HG03520 (cell line): ENCODE measurements around the gene PPFIA2.

Experiments
- ATAC-seq: cut with Tn5 transposase; IDR thresholded peaks from one replicate; pipeline ENCODE4 v1.9.1; 2021; ENCODE audit warnings: mild to moderate bottlenecking, moderate library complexity; ENCODE audit not compliant: unreplicated experiment

The PPFIA2 gene

GRCh38 chr12:81365284-81365683 is 393.9 kb downstream of the PPFIA2 start:
- no peak for ATAC-seq

DNA sequence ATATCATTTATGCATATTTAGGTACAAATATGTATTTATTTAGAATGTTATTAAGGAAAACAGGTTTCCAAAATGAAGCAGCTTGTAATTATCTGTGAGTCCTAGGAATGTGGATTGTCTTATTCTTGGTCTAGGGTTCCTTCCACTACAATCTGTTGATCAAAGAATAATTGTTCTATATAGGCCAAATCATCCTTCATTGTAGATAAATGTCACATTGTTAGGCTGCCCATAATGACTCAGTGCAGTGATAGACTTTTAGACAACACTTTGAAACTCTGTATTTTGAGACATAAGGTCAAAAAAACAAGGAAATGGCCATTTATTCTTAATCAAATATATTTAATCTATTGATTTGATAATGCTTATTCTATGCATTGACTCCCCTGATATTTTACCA is 398.2 kb downstream of the PPFIA2 start:
- ATAC-seq: no peak

GRCh38 chr12:81359736-81360135 is 399.4 kb downstream of the PPFIA2 start:
- ATAC-seq: no peak

GRCh38 chr12:81354327-81354932 is 404.7 kb downstream of the PPFIA2 start:
- ATAC-seq: no peak

DNA sequence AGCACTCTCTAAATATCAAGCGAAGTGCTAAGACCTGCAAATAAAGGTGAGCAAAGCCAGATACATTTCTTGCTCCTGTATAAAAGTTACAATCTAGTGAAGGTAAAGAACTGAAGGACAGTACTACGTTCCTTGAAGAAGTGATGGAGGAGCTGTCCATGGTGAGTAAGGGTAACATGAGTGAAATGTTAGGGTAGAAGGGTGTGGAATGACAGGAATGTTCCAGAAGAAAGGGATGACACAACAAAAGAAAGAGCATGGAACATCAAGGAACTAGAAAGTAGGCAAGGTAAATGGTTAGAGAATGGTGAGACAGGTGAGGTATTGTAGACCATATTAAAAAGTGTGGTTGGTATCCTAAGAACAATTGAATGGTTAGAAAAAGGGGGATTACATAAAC is 408.8 kb downstream of the PPFIA2 start:
- no peak for ATAC-seq

GRCh38 chr12:81347404-81347803 is 411.7 kb downstream of the PPFIA2 start:
- ATAC-seq: no peak

DNA sequence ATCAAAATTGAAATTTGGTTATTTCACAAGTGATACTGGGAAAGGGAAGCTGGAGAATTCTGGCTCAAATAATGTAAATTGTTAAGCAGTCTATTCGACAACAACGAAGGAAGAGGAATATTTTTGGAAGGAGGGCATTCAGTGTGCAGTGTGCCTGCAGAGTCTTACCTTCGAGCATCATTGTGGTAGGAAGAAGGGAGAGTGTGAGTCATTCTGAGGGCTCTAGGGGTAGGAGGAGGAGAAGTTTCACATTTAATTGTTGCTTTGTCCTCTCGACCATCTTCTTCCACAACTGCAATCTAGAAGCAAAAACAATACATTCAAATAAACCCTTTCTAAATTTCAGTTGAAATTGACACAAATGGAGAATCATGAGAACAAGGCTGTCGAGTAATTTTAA is 418.2 kb downstream of the PPFIA2 start:
- no peak for ATAC-seq

DNA sequence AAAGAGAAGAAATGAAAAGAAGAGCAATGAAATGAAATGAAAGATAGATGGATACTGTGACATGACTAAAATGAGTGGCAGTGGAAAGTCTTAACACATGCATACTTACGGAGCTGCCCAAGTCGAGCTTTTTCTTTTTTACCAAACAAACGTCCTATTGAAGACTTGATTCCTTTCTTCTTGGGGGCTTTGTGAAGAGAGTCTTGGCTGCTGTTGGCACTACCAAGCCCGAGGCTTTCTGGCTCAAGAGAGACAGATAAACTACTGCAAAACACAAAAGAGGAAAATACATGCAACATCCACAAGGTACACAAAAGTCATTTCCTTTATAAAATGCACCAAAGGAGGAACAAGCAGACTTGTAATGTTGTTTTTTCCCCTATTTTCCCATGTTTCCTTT is 420.1 kb downstream of the PPFIA2 start:
- no peak for ATAC-seq

DNA sequence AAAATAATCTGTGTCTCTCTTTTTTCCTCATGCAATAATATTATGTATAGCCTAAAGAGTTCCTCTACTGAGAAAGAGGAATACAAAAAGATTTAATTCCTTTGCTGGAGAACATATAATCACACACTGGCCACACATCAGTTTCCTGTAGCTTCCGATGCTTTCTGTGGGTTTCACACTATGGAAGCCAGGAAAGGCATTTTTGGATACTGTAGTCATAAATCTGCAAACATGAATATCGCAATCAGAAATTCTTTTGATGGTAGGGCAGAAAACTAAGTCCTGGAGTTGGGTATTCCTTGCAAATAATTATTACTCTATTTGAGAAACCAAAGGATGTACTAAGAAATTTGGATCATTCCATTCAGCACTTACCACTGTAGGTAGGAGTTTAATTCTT is 421.3 kb downstream of the PPFIA2 start:
- no peak for ATAC-seq

- ATAC-seq: no peak
Observed at GRCh38 chr12:81333812-81334211, 425.3 kb downstream of the PPFIA2 start.

- no peak for ATAC-seq
Observed at GRCh38 chr12:81332054-81332453, 427.1 kb downstream of the PPFIA2 start.

DNA sequence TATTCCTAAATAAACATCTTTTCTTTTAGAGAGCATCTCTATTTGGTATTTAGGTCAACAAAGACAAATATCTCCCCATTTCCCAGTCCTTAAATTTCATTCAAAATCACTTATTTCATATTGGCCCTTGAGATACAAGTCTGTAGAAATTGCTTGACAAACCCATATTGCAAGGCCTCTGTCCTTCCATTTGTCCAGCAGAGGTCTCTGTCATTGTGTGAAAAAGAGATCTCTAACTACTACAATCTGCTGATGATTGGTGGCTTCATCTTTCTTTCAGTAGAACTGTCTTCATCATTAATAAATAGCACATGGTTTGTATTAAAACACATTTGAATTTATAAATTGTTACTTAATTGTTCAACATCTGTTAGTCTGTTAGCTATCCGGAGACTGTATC is 428.7 kb downstream of the PPFIA2 start:
- ATAC-seq: no peak

- ATAC-seq: no peak
Observed at GRCh38 chr12:81329085-81329484, 430.1 kb downstream of the PPFIA2 start.

DNA sequence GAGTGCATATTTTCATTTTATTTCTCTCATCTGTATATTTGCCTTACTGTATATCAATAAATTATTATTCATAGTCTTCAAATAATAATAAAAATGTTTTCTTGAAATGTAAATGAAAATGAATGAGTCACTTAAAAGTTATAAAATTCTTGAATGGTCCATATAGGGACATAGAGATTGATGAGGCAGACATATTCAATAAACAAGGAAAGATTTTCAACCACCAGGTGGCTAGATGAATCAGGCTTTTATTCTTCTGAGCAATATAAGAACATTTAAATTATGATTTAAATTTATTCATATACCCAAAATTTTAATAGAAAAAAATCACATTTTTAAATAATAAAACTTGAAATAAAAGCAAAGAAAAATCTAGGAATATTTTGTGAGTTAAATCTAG is 431.7 kb downstream of the PPFIA2 start:
- ATAC-seq: no peak

GRCh38 chr12:81325086-81325485 is 434.1 kb downstream of the PPFIA2 start:
- ATAC-seq: no peak

GRCh38 chr12:81314903-81315531 is 444.1 kb downstream of the PPFIA2 start:
- no peak for ATAC-seq

GRCh38 chr12:81303935-81304334 is 455.2 kb downstream of the PPFIA2 start:
- ATAC-seq: no peak

- ATAC-seq: no peak
Observed at GRCh38 chr12:81300454-81300853, 458.7 kb downstream of the PPFIA2 start.

DNA sequence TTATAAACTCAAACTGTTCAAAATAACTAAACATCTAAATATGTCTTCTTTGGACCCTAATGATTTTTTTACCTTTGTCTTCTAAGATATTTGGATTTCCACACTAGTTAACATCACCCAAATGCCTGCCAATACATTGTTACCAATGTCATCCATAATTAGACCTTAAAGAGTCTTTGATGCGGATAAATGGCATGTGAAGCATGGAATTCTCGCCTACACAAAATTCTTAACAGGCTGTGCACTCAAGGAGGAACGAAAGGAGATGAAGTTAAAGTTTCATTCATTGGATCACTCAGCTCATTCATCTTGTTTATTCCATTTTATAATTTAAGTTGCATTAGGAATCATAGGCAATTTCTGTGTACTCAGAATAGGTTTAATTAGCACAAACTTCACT is 461.5 kb downstream of the PPFIA2 start:
- ATAC-seq: no peak

DNA sequence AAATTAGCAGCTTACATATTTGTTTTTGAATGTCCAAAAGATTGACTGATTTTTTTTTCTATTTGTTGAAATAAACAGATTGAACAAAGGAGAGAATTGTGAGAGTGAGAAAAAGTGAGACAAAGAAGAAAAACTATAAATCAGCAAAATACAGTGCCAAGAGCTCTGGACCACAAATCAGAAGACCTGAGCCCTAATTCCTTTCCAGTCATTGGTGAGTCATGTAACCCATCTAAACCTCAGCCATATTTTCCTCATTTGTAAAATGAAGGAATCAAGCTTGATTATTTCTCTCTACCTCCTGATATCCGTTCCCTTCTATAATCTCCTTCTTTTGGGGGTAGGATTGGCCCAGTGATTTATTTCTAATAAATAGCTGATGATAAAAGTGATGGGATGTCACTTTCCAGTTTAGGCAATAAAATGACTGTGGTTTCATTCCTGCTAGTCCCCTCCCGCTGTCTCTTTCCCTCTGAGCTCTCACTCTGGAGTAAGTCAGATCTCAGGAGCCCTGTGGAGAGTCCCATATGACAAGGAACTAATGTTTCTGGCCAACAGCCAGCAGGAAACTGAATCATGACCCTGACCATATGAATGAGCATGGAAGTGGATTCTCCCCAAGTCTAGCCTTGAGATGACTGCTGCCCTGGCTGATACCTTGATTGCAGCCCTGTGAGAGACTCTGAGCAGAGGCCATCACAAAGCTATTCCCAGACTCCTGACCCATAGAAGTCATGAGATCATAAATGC is 462.4 kb downstream of the PPFIA2 start:
- no peak for ATAC-seq

- ATAC-seq: no peak
Observed at GRCh38 chr12:81295251-81295650, 463.9 kb downstream of the PPFIA2 start.
